GM18505 (cell line): Measurements from ENCODE around the gene RPL5.

ENCODE experiments used
- ATAC-seq: cut with Tn5 transposase; IDR thresholded peaks from one replicate; pipeline ENCODE4 v1.9.1; 2021; ENCODE audit not compliant: unreplicated experiment
- POLR2A ChIP-seq: IDR thresholded peaks from 4 replicates; pipeline ENCODE4 v1.6.1; 2011; ENCODE audit warnings: borderline replicate concordance; ENCODE audit not compliant: insufficient read depth, insufficient read length; ENCODE audit errors: extremely low read depth

The RPL5 gene

DNA sequence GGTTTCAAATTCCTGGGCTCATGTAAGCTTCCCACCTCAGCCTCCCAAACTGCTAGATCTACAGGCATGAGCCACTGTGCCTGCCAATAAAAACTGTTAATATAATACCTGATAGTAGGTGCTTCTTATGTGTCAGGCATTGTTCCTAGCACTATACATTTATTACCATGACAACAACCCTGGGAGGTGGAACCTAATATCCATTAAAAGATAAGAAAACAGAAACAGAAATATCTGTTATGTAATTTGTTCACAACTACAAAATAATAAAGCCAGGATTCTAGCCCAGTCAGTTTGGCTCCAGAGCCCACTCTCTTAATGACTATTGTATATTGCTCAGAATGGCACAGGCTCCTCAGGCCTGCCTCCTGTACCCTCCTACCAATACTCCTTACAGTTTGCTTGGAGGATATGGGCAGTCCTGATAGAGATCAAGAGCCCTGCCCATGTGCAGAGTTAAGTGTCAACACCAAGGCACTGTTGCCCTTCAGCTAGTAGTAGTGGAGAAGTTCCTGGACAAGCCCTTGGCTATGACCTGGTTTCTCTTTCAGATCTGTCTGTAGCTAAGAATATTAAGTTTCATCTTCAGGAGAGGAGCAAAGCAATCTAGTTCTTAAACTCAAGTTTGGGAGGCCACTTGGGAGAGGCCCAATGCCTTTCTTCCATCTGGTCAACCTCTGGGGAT lies 22.4 kb downstream of the RPL5 start:
- no peak for ATAC-seq

GRCh38 chr1:92855236-92855635 lies 23.4 kb downstream of the RPL5 start:
- ATAC-seq: no peak
- no peak for TF ChIP-seq POLR2A

More for the DNA sequence above, 22.4 kb downstream of the RPL5 start:
- TF ChIP-seq POLR2A: no peak

DNA sequence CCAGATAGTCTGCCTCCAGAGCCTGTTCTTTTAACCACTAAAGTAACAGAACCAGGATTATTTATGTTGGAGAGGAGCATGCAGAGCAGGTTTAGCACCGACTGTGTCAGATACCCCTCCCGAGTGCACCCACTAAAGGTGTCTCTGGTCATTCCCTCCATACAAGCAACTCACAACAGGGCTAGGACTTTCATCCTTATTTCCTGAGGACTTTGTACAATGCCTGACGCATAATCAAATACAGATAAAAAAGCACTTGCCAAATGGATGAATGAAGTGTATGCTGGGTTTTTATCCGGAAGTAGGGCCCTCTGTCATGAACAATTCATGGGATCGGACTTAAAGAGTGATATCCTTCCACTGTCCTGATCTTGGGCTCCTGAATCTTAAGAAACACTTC lies 26.0 kb downstream of the RPL5 start:
- TF ChIP-seq POLR2A: no peak
- no peak for ATAC-seq

GRCh38 chr1:92858564-92859399 lies 26.9 kb downstream of the RPL5 start:
- no peak for TF ChIP-seq POLR2A
- ATAC-seq: no peak

DNA sequence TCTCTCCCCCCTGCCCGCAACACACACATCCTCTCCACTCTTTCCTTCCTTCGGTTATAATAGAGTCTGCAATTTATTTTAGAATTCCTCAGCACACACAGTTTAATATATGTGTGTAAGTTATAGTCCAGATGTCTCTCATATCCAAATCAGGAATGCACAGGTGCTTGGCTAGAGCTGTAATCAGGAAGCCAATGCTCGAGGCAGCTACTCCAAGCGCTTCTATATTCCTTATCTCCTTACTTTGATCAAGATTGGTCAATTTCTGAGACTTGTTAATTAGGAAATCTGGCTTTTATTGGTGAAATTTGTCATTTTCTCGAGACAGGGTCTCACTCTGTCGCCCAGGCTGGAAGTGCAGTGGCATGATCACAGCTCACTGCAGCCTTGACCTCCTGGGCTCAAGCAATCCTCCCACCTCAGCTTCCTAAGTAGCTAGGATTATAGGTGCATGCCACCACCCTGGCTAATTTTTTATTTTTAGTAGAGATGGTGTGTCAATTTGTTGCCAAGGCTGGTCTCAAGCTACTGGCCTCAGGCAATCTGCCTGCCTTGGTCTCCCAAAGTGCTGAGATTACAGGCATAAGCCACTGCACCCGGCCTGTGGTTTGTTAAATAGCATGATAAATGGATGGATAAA lies 27.7 kb downstream of the RPL5 start:
- no peak for ATAC-seq
- TF ChIP-seq POLR2A: no peak

- ATAC-seq: no peak
- no peak for TF ChIP-seq POLR2A
Observed at GRCh38 chr1:92862605-92863004, 30.8 kb downstream of the RPL5 start.

GRCh38 chr1:92864131-92864530 lies 32.3 kb downstream of the RPL5 start:
- no peak for ATAC-seq
- TF ChIP-seq POLR2A: no peak

- no peak for TF ChIP-seq POLR2A
- no peak for ATAC-seq
Observed at GRCh38 chr1:92870591-92870990, 38.8 kb downstream of the RPL5 start.

- ATAC-seq: no peak
- TF ChIP-seq POLR2A: no peak
Observed at GRCh38 chr1:92872719-92873118, 40.9 kb downstream of the RPL5 start.

DNA sequence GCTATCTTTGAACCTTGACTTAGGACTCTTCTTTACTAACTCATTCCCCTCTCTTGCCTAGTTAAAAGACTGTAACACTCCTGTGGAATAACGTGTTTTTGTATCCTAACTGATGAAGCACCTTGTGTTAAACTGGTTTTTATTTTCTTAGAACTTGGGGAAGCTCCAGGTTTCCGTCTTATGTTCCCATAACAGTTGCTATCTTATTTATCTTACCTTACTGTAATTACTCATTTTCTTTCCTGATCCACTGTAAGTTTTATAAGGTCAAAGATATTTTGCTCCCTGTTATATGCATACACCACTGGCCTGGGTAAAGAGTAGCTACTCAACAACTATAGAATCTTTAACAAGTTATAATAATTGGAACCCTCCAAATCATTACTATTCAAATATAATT lies 43.1 kb downstream of the RPL5 start:
- no peak for TF ChIP-seq POLR2A
- ATAC-seq: no peak

DNA sequence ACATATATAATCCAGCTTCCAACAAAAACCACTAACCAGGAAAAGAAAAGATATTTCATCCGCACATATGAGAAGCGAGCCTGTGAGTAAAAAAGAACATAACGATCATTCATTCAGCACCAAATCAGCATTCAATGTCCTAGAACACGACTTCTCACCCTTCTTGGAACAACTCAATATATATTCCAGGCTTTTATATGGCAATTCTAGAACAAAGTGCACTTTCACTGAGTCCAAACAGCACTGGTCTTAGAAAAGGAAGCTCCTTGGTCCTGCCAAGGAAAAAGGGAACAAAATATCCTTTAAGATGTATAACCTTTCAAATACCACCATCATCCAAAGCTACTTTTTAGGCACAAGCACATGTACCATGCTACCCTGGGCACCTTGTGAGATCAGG lies 44.5 kb downstream of the RPL5 start:
- ATAC-seq: no peak
- TF ChIP-seq POLR2A: no peak

DNA sequence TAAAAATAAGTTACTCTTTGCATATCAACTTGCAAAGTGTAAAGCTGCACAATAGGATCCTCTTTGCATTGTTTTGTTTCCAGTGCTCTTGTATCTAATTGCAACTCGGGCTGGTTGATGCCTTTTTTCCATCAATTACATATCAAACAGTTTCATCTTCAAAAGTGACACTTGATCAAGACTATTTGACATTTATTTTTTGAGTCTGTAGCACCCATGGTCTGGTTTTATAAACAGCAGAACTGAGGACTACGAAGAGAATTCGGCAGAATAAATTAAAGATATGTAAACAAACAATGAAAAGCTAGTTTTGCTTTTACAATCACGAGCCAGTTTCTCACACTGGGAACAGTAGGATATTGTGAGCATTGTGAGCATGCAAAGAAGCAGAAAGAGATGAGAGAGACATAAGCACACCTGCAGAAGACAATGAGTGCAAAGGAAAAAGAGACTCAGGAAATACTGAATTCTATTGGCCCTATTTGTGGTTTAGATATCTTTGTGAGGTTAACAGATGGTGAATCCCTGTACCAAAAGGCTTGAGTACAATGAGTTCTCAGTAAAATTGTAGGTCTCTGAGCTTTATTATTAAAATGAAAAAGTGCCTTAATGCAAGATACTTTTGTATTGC lies 45.4 kb downstream of the RPL5 start:
- ATAC-seq: no peak
- TF ChIP-seq POLR2A: no peak

GRCh38 chr1:92877792-92878191 lies 46.0 kb downstream of the RPL5 start:
- TF ChIP-seq POLR2A: no peak
- no peak for ATAC-seq
